KMS-11 (cell line): Measurements from ENCODE around the gene CORO7.
A peak's percentile ranks its signal among the peaks of the same experiment; 100 is the strongest.

ENCODE experiments used
- H2AFZ ChIP-seq: fragments of 200-600 bp; sonication (generic); 2 replicates; pipeline ENCODE4 v1.6.1; 2016; ENCODE audit warnings: antibody characterized with exemption, mixed run types, low read depth
- H3K27ac ChIP-seq: fragments of 200-600 bp; sonication (generic); 2 replicates; pipeline ENCODE4 v1.6.1; 2016; ENCODE audit warnings: mild to moderate bottlenecking, mixed run types
- H3K27me3 ChIP-seq: fragments of 200-600 bp; sonication (generic); 2 replicates; pipeline ENCODE4 v1.6.1; 2017; ENCODE audit warnings: mild to moderate bottlenecking, low read depth, mixed run types, moderate library complexity; ENCODE audit not compliant: insufficient read depth
- H3K36me3 ChIP-seq: fragments of 200-600 bp; sonication (generic); 2 replicates; pipeline ENCODE4 v1.6.1; 2017; ENCODE audit warnings: mild to moderate bottlenecking, mixed run types; ENCODE audit not compliant: insufficient read depth
- H3K4me1 ChIP-seq: fragments of 200-600 bp; sonication (generic); 2 replicates; pipeline ENCODE4 v1.6.1; 2016; ENCODE audit warnings: mild to moderate bottlenecking, low read depth, mixed run types; ENCODE audit not compliant: poor library complexity, severe bottlenecking
- H3K4me2 ChIP-seq: fragments of 200-600 bp; sonication (generic); 2 replicates; pipeline ENCODE4 v1.7.0; 2016; ENCODE audit warnings: mild to moderate bottlenecking, mixed run types
- H3K4me3 ChIP-seq: fragments of 200-600 bp; sonication (generic); IDR thresholded peaks from 2 replicates; pipeline ENCODE4 v1.6.1; 2017; ENCODE audit warnings: low read depth, low read length, mixed read lengths; ENCODE audit not compliant: insufficient read depth
- H3K79me2 ChIP-seq: fragments of 200-600 bp; sonication (generic); 2 replicates; pipeline ENCODE4 v1.6.1; 2016; ENCODE audit warnings: low read depth, mixed run types; ENCODE audit not compliant: insufficient read depth
- H3K9ac ChIP-seq: fragments of 200-600 bp; sonication (generic); 2 replicates; pipeline ENCODE4 v1.6.1; 2016; ENCODE audit warnings: mild to moderate bottlenecking, mixed run types
- H4K20me1 ChIP-seq: fragments of 200-600 bp; sonication (generic); 2 replicates; pipeline ENCODE4 v1.6.1; 2016; ENCODE audit warnings: mild to moderate bottlenecking, mixed run types; ENCODE audit not compliant: insufficient read depth
- CTCF ChIP-seq: fragments of 200-600 bp; sonication (generic); conservative IDR thresholded peaks from 2 replicates; pipeline ENCODE4 v1.6.1; 2017; ENCODE audit warnings: low read depth, mild to moderate bottlenecking, antibody characterized with exemption, low read length, moderate library complexity, mixed read lengths

CORO7 gene

GRCh38 chr16:4407543-4408322 lies 8.7 kb downstream of the CORO7 start:
- H3K27me3 ChIP-seq: no peaks in the 10 kb centered on the region
- H3K4me3 ChIP-seq: no peak overlapping the region
- H3K4me1 ChIP-seq: peaks cover 4% of the 10 kb centered on the region
- H3K9ac ChIP-seq: no peak overlapping the region
- H3K79me2 ChIP-seq: peaks cover 46% of the 10 kb centered on the region
- no peak for TF ChIP-seq CTCF
- H3K4me2 ChIP-seq: no peak overlapping the region
- H2AFZ ChIP-seq: no peak overlapping the region
- H3K36me3 ChIP-seq: no peaks in the 10 kb centered on the region; the same call in 1 of the 2 replicates
- H3K27ac ChIP-seq: no peak overlapping the region
- no peaks in the 10 kb centered on the region; the same call in 1 of the 2 replicates for H4K20me1 ChIP-seq

GRCh38 chr16:4404967-4405696 lies 11.3 kb downstream of the CORO7 start:
- Histone ChIP-seq H3K4me1 (no peaks in the 10 kb centered on the region), H3K9ac (no peak overlapping the region), H3K4me3 (no peak overlapping the region), H2AFZ (no peak overlapping the region), H3K36me3 (peaks cover 5% of the 10 kb centered on the region; the same call in 1 of the 2 replicates), H3K79me2 (peaks cover 20% of the 10 kb centered on the region; the same call in 1 of the 2 replicates), H3K4me2 (no peak overlapping the region), H3K27ac (no peak overlapping the region), H3K27me3 (no peaks in the 10 kb centered on the region), H4K20me1 (no peaks in the 10 kb centered on the region; the same call in 1 of the 2 replicates)
- TF ChIP-seq CTCF: no peak

- no peak overlapping the region for H3K27ac ChIP-seq
- no peak overlapping the region for H3K4me3 ChIP-seq
- H3K79me2 ChIP-seq: peaks cover 13% of the 10 kb centered on the region; the same call in 1 of the 2 replicates
- H2AFZ ChIP-seq: no peak overlapping the region
- no peaks in the 10 kb centered on the region; the same call in 1 of the 2 replicates for H4K20me1 ChIP-seq
- H3K4me2 ChIP-seq: no peak overlapping the region
- no peaks in the 10 kb centered on the region for H3K4me1 ChIP-seq
- peak; percentile 89 for TF ChIP-seq CTCF
- H3K36me3 ChIP-seq: peaks cover 5% of the 10 kb centered on the region; the same call in 1 of the 2 replicates
- no peaks in the 10 kb centered on the region for H3K27me3 ChIP-seq
- H3K9ac ChIP-seq: no peak overlapping the region
Measured at GRCh38 chr16:4404247-4404966, 12.0 kb downstream of the CORO7 start.

- no peaks in the 10 kb centered on the region; the same call in 1 of the 2 replicates for H4K20me1 ChIP-seq
- H3K79me2 ChIP-seq: peaks cover 2% of the 10 kb centered on the region; the same call in 1 of the 2 replicates
- peaks cover 5% of the 10 kb centered on the region; the same call in 1 of the 2 replicates for H3K36me3 ChIP-seq
- no peak overlapping the region for H3K4me2 ChIP-seq
- no peaks in the 10 kb centered on the region for H3K27me3 ChIP-seq
- no peaks in the 10 kb centered on the region for H3K4me1 ChIP-seq
- no peak overlapping the region for H2AFZ ChIP-seq
- TF ChIP-seq CTCF: no peak
- H3K9ac ChIP-seq: no peak overlapping the region
- H3K27ac ChIP-seq: no peak overlapping the region
- H3K4me3 ChIP-seq: no peak overlapping the region
Measured at GRCh38 chr16:4403133-4403949, 13.1 kb downstream of the CORO7 start.
